Measurements from ENCODE around the gene MEGF10.

Gene MEGF10

GRCh38 chr5:127421471-127421870 is 130.9 kb downstream of the MEGF10 start:
- no peak for DNase-seq (ENCODE audit: low read depth)
- TF ChIP-seq, protein P1, sequence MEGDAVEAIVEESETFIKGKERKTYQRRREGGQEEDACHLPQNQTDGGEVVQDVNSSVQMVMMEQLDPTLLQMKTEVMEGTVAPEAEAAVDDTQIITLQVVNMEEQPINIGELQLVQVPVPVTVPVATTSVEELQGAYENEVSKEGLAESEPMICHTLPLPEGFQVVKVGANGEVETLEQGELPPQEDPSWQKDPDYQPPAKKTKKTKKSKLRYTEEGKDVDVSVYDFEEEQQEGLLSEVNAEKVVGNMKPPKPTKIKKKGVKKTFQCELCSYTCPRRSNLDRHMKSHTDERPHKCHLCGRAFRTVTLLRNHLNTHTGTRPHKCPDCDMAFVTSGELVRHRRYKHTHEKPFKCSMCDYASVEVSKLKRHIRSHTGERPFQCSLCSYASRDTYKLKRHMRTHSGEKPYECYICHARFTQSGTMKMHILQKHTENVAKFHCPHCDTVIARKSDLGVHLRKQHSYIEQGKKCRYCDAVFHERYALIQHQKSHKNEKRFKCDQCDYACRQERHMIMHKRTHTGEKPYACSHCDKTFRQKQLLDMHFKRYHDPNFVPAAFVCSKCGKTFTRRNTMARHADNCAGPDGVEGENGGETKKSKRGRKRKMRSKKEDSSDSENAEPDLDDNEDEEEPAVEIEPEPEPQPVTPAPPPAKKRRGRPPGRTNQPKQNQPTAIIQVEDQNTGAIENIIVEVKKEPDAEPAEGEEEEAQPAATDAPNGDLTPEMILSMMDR (conservative IDR thresholded peaks at IDR 0.05; ENCODE audit: low read depth, low read length): no peak
- H3K4me3 ChIP-seq (ENCODE audit: low read depth, low read length): no peak overlapping the region

- H3K4me3 ChIP-seq (ENCODE audit: low read depth, low read length): no peak overlapping the region
- DNase-seq (ENCODE audit: low read depth): no peak
- TF ChIP-seq, protein P1 (conservative IDR thresholded peaks at IDR 0.05; ENCODE audit: low read depth, low read length): no peak
Observed at GRCh38 chr5:127423173-127423798, 132.7 kb downstream of the MEGF10 start.

- no peak overlapping the region for H3K4me3 ChIP-seq (ENCODE audit: low read depth, low read length)
- TF ChIP-seq, protein P1 (conservative IDR thresholded peaks at IDR 0.05; ENCODE audit: low read depth, low read length): no peak
- peak; percentile 47 for DNase-seq (ENCODE audit: low read depth)
Observed at GRCh38 chr5:127425037-127425436, 134.4 kb downstream of the MEGF10 start.

DNA sequence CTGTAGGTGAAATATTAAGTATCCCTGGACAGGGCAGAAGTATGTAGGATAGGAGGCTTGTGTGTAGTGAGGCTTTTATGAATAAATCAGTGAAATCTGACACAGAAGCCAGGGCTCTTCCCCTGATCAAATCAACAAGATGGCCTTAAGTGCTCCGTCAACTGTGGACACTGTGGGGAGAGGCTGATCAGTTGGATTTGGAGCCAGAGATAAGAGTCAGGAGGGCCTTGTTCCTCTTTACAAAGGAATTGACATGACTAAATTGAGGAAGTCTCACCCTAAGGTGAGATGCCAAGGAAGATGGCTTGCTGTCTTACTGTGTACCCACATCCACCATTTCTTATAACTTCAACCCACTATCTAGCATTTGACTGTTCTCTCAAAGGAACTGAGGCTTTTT is 135.3 kb downstream of the MEGF10 start:
- H3K4me3 ChIP-seq (ENCODE audit: low read depth, low read length): no peak overlapping the region
- TF ChIP-seq, protein P1 (conservative IDR thresholded peaks at IDR 0.05; ENCODE audit: low read depth, low read length): no peak
- DNase-seq (ENCODE audit: low read depth): no peak

GRCh38 chr5:127426661-127427060 is 136.1 kb downstream of the MEGF10 start:
- TF ChIP-seq, protein P1 (conservative IDR thresholded peaks at IDR 0.05; ENCODE audit: low read depth, low read length): no peak
- no peak for DNase-seq (ENCODE audit: low read depth)
- H3K4me3 ChIP-seq (ENCODE audit: low read depth, low read length): no peak overlapping the region

DNA sequence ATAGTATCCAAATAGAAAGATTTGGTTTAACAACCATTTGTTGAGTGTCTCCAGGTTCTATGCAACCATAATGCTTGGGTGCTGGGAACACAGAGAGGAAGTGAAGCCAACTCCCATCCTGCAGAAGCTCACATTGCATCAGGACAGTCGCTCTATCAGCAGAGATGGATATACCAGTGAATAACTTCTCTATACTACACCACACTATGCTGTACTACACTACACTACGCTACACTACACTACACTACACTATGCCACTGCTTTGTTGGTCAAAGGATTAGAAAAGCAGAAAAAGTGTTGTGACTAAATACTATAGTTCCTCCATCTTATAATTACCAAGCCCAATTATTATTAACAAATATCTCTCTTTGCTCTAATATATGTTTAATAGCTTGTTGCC is 137.7 kb downstream of the MEGF10 start:
- TF ChIP-seq, protein P1 (conservative IDR thresholded peaks at IDR 0.05; ENCODE audit: low read depth, low read length): no peak
- DNase-seq (ENCODE audit: low read depth): no peak

DNA sequence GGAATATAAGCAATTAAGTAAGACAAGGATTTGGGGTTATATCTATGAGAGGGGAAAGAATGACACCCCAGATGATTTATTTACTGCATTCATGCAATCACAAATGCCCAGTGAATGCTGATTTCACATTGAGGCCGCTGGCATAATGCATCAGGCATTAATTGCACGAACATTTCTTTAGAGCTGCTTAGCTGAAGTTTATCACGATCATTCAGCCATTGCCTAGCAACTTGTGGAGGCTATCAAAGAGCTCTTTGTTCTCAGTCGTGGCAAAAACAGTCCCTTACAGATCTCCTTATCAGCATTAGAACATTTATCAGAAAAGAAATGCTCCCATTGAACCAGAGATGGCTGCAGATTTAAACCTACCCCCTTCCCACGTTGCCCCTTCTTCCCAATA is 138.2 kb downstream of the MEGF10 start:
- H3K4me3 ChIP-seq (ENCODE audit: low read depth, low read length): no peak overlapping the region
- DNase-seq (ENCODE audit: low read depth): no peak
- TF ChIP-seq, protein P1 (conservative IDR thresholded peaks at IDR 0.05; ENCODE audit: low read depth, low read length): no peak

More for the DNA sequence above, 137.7 kb downstream of the MEGF10 start:
- no peak overlapping the region for H3K4me3 ChIP-seq (ENCODE audit: low read depth, low read length)

Data from choroid plexus epithelial cell (primary cell).